K562 (cell line): ENCODE results near the gene NF1. TPM values are rescaled to one million over a fixed set of nuclear protein-coding genes. Genes with fewer than 3 reads are reported as not detected.

Experiments
- BHLHE40 ChIP-seq: IDR thresholded peaks from 2 replicates; pipeline ENCODE4 v1.6.1; 2011; ENCODE audit warnings: low read length, improper control_type of control experiment
- BMI1 ChIP-seq: fragments of 150-350 bp; IDR thresholded peaks from 2 replicates; pipeline ENCODE4 v1.6.1; 2014; ENCODE audit warnings: low read length
- EWSR1 ChIP-seq: fragments of 450-650 bp; IDR thresholded peaks from 2 replicates; pipeline ENCODE4 v1.6.1; 2018; ENCODE audit warnings: borderline replicate concordance, mild to moderate bottlenecking, low read depth, moderate library complexity; ENCODE audit not compliant: partially characterized antibody
- GABPB2 ChIP-seq: fragments of 250-450 bp; sonication (Bioruptor Pico); conservative IDR thresholded peaks from 2 replicates; pipeline ENCODE4 v1.5.1; 2021; ENCODE audit warnings: mild to moderate bottlenecking
- POU5F1 ChIP-seq: fragments of 150-350 bp; IDR thresholded peaks from 2 replicates; pipeline ENCODE4 v1.6.1; 2014; ENCODE audit warnings: borderline replicate concordance, low read length, low read depth, mild to moderate bottlenecking; ENCODE audit not compliant: partially characterized antibody
- SAFB2 ChIP-seq: fragments of 200-400 bp; formaldehyde crosslinking; IDR thresholded peaks from 2 replicates; pipeline ENCODE4 v1.6.1; 2018; ENCODE audit warnings: borderline replicate concordance, low read length, low read depth, moderate library complexity; ENCODE audit not compliant: severe bottlenecking
- ZNF121 ChIP-seq: sonication (generic); formaldehyde crosslinking; conservative IDR thresholded peaks from 2 replicates; pipeline ENCODE4 v1.8.0; 2022; ENCODE audit warnings: missing genetic modification reagents
- ZNF184 ChIP-seq: sonication (generic); formaldehyde crosslinking; IDR thresholded peaks from 2 replicates; pipeline ENCODE4 v1.5.0; 2020; ENCODE audit warnings: missing genetic modification reagents
- ZNF263 ChIP-seq: sonication (generic); formaldehyde crosslinking; IDR thresholded peaks from 2 replicates; pipeline ENCODE4 v1.8.0; 2022; ENCODE audit warnings: mild to moderate bottlenecking, missing genetic modification reagents, borderline replicate concordance
- ZNF75A ChIP-seq: fragments of 450-650 bp; formaldehyde crosslinking; IDR thresholded peaks from 2 replicates; pipeline ENCODE4 v1.4.0; 2020; ENCODE audit warnings: mild to moderate bottlenecking
- polyA plus RNA-seq, 8 experiments: library from polyadenylated mRNA; depleted of rRNA in 4 of 8; stranded (reverse) in 5 of 8; unstranded in 3 of 8; fragments of >200 nt; fragmentation: Nextera tagmentation in 2 of 8; fragmentation: Illumina TruSeq in 1 of 8; extraction: Ambion mirVana in 2 of 8; extraction: Trizol in 1 of 8; gene quantifications; 2 replicates each; pipeline versions ENCODE4 v1.2.1 to v1.2.3, GENCODE V29; 2011 to 2014; ENCODE audit warnings: inconsistent platforms in 1 of 8, missing spikeins in 1 of 8
- total RNA-seq, 7 experiments: library from RNA; depleted of rRNA in 6 of 7; stranded (reverse); fragments of >200 nt in 6 of 7; fragmentation: Illumina TruSeq in 2 of 7; extraction: Trizol in 2 of 7; gene quantifications; 2 replicates each; pipeline versions ENCODE4 v1.2.1 to v1.2.3, GENCODE V29; 2011 to 2021; ENCODE audit warnings: low replicate concordance in 1 of 7
- TF ChIP-seq, protein P1 (sequence below): sonication (generic); formaldehyde crosslinking; IDR thresholded peaks from 2 replicates; pipeline ENCODE4 v1.8.0; 2022; ENCODE audit warnings: missing genetic modification reagents, mild to moderate bottlenecking, borderline replicate concordance
- TF ChIP-seq, protein P2 (sequence below): fragments of 200-800 bp; sonication (Bioruptor generic); IDR thresholded peaks from 2 replicates; pipeline ENCODE4 v1.6.1; 2017; ENCODE audit warnings: missing genetic modification characterization, missing compliant biosample characterization
- TF ChIP-seq, protein P3 (sequence below), 2 experiments: IDR thresholded peaks; 2 replicates each; pipeline ENCODE4 v1.6.1; 2011; ENCODE audit warnings: borderline replicate concordance in 1 of 2, control low read depth in 1 of 2, low read depth in 1 of 2, low read length in 1 of 2, mild to moderate bottlenecking in 1 of 2, mixed read lengths in 1 of 2, moderate library complexity in 1 of 2; ENCODE audit not compliant: insufficient read depth in 1 of 2, insufficient read length in 1 of 2, poor library complexity in 1 of 2, severe bottlenecking in 1 of 2; ENCODE audit errors: extremely low read depth in 1 of 2
- TF ChIP-seq, protein P4 (sequence below): sonication (generic); IDR thresholded peaks from 2 replicates; pipeline ENCODE4 v1.6.1; 2016
- TF ChIP-seq, protein P5 (sequence below): fragments of 450-650 bp; formaldehyde crosslinking; IDR thresholded peaks from 2 replicates; pipeline ENCODE4 v1.4.0; 2020; ENCODE audit warnings: mild to moderate bottlenecking, moderate library complexity
- TF ChIP-seq, protein P6 (sequence below), 3 experiments: IDR thresholded peaks in 2 of 3; conservative IDR thresholded peaks in 1 of 3; 2 replicates each; pipeline ENCODE4 v1.5.1; 2011 to 2012; ENCODE audit warnings: low read length in 3 of 3, mild to moderate bottlenecking in 3 of 3, control low read depth in 2 of 3, improper control_type of control experiment in 1 of 3, inconsistent platforms in 1 of 3, low read depth in 1 of 3, mixed read lengths in 1 of 3, moderate library complexity in 1 of 3; ENCODE audit not compliant: insufficient read depth in 2 of 3

NF1 gene
- total and polyA plus RNA-seq, 9 of the 15 experiments (the other 6 are each of a cell fraction or from before 2014, with no cell fraction given), result 3.4 to 41.9 (median 24.3) TPM

DNA sequence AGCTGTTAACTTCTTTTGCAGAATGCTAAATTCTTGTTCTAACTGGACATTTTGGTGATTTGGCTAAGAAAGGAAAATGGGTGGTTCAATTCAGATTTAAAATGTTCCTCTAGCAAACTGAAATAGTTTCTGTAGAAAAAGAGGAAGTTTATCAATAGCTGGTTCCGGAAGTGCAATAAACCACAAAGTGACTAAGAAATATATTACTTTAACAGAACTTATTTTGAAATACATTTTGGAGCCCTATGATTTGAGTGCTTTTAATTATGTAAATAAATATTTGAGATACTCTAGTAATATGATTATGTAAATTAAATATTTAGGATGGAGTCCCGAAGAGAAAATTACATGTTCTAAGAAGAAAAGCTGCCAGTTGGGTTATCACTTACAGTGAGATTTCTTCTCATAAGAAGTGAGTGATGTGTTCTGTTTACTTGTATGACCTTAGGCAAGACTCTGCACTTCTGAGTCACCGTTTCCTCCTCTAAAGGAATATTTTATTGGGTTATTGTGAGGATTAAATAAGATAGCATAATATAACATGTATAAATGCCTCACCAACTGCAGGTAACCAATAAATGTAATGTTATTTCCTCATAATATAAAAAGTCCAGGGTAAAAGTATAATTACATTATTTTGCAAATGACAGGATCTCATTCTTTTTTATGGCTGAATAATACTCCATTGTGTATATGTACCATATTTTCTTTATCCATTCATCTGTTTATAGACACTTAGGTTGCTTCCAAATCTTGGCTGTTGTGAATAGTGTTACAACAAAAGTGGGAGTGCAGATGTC, 219.4 kb downstream of the NF1 start, which contains the start of gene EVI2B (continued):
- TF ChIP-seq, protein P1, sequence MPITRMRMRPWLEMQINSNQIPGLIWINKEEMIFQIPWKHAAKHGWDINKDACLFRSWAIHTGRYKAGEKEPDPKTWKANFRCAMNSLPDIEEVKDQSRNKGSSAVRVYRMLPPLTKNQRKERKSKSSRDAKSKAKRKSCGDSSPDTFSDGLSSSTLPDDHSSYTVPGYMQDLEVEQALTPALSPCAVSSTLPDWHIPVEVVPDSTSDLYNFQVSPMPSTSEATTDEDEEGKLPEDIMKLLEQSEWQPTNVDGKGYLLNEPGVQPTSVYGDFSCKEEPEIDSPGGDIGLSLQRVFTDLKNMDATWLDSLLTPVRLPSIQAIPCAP (CRISPR knock-in tag), result no peak
- TF ChIP-seq, protein P2, sequence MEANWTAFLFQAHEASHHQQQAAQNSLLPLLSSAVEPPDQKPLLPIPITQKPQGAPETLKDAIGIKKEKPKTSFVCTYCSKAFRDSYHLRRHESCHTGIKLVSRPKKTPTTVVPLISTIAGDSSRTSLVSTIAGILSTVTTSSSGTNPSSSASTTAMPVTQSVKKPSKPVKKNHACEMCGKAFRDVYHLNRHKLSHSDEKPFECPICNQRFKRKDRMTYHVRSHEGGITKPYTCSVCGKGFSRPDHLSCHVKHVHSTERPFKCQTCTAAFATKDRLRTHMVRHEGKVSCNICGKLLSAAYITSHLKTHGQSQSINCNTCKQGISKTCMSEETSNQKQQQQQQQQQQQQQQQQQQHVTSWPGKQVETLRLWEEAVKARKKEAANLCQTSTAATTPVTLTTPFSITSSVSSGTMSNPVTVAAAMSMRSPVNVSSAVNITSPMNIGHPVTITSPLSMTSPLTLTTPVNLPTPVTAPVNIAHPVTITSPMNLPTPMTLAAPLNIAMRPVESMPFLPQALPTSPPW (CRISPR knock-in tag), result 0 out of 2 replicates have a peak, but pooled peaks have one; percentile 9
- no peak for TF ChIP-seq BMI1
- TF ChIP-seq BHLHE40, result no peak
- no peak for TF ChIP-seq ZNF184 (CRISPR knock-in tag)
- TF ChIP-seq, protein P3, sequence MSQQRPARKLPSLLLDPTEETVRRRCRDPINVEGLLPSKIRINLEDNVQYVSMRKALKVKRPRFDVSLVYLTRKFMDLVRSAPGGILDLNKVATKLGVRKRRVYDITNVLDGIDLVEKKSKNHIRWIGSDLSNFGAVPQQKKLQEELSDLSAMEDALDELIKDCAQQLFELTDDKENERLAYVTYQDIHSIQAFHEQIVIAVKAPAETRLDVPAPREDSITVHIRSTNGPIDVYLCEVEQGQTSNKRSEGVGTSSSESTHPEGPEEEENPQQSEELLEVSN (IDR thresholded peaks at IDR 0.05; ENCODE audit: borderline replicate concordance in 1 of 2, extremely low read depth in 1 of 2, insufficient read depth in 1 of 2, insufficient read length in 1 of 2, low read depth in 1 of 2, low read length in 1 of 2, poor library complexity in 1 of 2, severe bottlenecking in 1 of 2), result no peak
- TF ChIP-seq, protein P4, sequence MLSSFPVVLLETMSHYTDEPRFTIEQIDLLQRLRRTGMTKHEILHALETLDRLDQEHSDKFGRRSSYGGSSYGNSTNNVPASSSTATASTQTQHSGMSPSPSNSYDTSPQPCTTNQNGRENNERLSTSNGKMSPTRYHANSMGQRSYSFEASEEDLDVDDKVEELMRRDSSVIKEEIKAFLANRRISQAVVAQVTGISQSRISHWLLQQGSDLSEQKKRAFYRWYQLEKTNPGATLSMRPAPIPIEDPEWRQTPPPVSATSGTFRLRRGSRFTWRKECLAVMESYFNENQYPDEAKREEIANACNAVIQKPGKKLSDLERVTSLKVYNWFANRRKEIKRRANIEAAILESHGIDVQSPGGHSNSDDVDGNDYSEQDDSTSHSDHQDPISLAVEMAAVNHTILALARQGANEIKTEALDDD, result no peak; the same call in 1 of the 2 replicates
- TF ChIP-seq ZNF75A (CRISPR knock-in tag), result no peak
- TF ChIP-seq, protein P5, sequence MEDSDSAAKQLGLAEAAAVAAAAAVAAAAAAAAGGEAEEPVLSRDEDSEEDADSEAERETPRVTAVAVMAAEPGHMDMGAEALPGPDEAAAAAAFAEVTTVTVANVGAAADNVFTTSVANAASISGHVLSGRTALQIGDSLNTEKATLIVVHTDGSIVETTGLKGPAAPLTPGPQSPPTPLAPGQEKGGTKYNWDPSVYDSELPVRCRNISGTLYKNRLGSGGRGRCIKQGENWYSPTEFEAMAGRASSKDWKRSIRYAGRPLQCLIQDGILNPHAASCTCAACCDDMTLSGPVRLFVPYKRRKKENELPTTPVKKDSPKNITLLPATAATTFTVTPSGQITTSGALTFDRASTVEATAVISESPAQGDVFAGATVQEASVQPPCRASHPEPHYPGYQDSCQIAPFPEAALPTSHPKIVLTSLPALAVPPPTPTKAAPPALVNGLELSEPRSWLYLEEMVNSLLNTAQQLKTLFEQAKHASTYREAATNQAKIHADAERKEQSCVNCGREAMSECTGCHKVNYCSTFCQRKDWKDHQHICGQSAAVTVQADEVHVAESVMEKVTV (CRISPR knock-in tag), result no peak
- TF ChIP-seq ZNF263, result no peak
- TF ChIP-seq ZNF121 (CRISPR knock-in tag), result no peak
- no peak for TF ChIP-seq POU5F1
- TF ChIP-seq, protein P6, sequence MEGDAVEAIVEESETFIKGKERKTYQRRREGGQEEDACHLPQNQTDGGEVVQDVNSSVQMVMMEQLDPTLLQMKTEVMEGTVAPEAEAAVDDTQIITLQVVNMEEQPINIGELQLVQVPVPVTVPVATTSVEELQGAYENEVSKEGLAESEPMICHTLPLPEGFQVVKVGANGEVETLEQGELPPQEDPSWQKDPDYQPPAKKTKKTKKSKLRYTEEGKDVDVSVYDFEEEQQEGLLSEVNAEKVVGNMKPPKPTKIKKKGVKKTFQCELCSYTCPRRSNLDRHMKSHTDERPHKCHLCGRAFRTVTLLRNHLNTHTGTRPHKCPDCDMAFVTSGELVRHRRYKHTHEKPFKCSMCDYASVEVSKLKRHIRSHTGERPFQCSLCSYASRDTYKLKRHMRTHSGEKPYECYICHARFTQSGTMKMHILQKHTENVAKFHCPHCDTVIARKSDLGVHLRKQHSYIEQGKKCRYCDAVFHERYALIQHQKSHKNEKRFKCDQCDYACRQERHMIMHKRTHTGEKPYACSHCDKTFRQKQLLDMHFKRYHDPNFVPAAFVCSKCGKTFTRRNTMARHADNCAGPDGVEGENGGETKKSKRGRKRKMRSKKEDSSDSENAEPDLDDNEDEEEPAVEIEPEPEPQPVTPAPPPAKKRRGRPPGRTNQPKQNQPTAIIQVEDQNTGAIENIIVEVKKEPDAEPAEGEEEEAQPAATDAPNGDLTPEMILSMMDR (IDR thresholded peaks at IDR 0.05 in 2 of 3, conservative IDR thresholded peaks at IDR 0.05 in 1 of 3; ENCODE audit: insufficient read depth in 2 of 3, low read depth in 1 of 3, low read length in 3 of 3), result no peak
- TF ChIP-seq EWSR1, result no peak
- TF ChIP-seq SAFB2, result no peak
- TF ChIP-seq GABPB2 (CRISPR knock-in tag), result no peak
